Mesodermal cell (in vitro differentiated cells): ENCODE measurements around the gene ODAPH. TPM values are rescaled to one million over a fixed set of nuclear protein-coding genes. Genes with fewer than 3 reads are reported as not detected.
"Not testable (repeated sequence)": the region's sequence is repeated elsewhere in the genome, so short reads cannot be mapped to it uniquely, and the experiment has no call there.

ENCODE experiments used
- H3K27ac ChIP-seq: 2 replicates; pipeline ENCODE4 v1.7.0; 2013; ENCODE audit warnings: mild to moderate bottlenecking, low read depth, low read length, moderate library complexity; ENCODE audit not compliant: severe bottlenecking
- H3K36me3 ChIP-seq: 2 replicates; pipeline ENCODE4 v1.7.1; 2013; ENCODE audit warnings: mild to moderate bottlenecking, low read length, moderate library complexity; ENCODE audit not compliant: control insufficient read depth, insufficient read depth
- H3K4me1 ChIP-seq: one replicate; pipeline ENCODE4 v1.7.1; 2013; ENCODE audit warnings: mild to moderate bottlenecking, low read length; ENCODE audit not compliant: insufficient read depth, control insufficient read depth, poor library complexity, severe bottlenecking
- H3K4me3 ChIP-seq: 2 replicates; pipeline ENCODE4 v1.7.0; 2013; ENCODE audit warnings: low read length, control low read depth, mild to moderate bottlenecking; ENCODE audit not compliant: insufficient read depth, poor library complexity, severe bottlenecking; ENCODE audit errors: extremely low read depth
- H3K9me3 ChIP-seq: 2 replicates; pipeline ENCODE4 v1.7.1; 2013; ENCODE audit warnings: mild to moderate bottlenecking, low read length, moderate library complexity; ENCODE audit not compliant: control insufficient read depth
- WGBS, 2 experiments: methylation state at CpG; one replicate each; pipeline ENCODE4 v1.1.5; 2013; ENCODE audit warnings: missing lambda C conversion rate in 2 of 2; ENCODE audit not compliant: insufficient coverage in 2 of 2; 5-methylcytosine and 5-hydroxymethylcytosine counted together
- polyA plus RNA-seq, 2 experiments: library from polyadenylated mRNA; stranded (reverse); fragments of 50-300 nt; gene quantifications; one replicate each; pipeline ENCODE4 v1.2.3, GENCODE V29; 2013

ODAPH gene, protein sequence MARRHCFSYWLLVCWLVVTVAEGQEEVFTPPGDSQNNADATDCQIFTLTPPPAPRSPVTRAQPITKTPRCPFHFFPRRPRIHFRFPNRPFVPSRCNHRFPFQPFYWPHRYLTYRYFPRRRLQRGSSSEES
- not detected for polyA plus RNA-seq (2013, experiment 1 of 2)
- polyA plus RNA-seq (2013, experiment 2 of 2): not detected

DNA sequence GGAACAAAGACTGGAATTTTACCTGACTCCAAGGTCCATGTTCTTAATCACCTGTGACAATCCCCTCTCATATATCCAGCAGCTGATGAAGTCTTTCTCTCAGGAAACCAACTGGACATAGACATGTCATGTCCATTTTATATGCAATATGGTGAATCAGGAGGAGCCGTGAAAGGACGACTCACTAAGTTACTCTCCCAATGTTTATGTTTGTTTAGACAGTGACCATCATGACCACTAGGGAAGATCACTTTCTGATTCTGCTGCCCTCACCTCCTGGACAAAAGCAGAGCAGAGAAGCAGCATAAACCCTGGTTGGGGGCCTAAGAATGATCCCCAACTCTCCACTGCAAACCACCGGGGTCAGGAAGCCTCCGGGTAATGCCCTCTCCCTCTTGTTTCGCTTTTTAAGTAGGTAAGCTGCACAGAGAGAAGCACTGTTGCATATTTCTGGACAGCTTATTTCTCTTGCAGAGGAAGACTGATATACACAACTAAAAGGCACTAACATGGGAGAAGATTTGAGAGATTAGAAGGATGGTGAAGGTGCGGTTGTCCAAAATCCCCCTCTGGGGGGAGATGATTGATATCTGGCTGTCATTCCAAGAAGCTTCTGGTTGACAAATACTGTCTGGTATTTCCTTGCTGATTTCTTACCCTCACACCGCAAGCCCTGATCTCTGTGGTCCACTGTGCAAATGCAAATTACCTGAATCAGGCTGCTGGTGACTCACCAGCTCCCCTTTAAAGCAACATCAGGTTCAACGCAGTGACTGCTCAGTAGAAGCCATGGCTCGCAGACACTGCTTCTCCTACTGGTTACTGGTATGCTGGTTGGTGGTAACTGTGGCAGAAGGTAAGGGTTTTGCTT, at the start of gene ODAPH:
ODAPH (plus strand) TSS at position 773 of the 871 bp plus-strand sequence; CDS start at position 790, 17 bp downstream.
- WGBS, 2 experiments: 53 to 74% methylated on average over 3 to 6 of the region's 9 CpGs

DNA sequence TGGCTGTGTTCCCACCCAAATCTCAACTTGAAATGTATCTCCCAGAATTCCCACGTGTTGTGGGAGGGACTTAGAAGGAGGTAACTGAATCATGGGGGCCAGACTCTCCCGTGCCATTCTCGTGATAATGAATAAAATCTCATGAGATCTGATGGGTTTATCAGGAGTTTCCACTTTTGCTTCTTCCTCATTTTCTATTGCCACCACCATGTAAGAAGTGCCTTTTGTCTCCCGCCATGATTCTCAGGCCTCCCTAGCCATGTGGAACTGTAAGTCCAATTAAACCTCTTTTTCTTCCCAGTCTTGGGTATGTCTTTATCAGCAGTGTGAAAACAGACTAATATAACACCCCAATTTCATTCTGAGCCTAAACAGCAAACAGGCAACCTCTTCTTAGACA, 46.3 kb upstream of the ODAPH start:
- not testable (repeated sequence) for H3K4me3 ChIP-seq, H3K9me3 ChIP-seq, H3K27ac ChIP-seq
- H3K4me1 ChIP-seq: peaks cover 18% of the 10 kb centered on the region
- H3K36me3 ChIP-seq: peaks cover 15% of the 10 kb centered on the region
- WGBS, 2 experiments: 94% methylated on average over 3 of the region's 4 CpGs; no CpG with 5 or more reads in 1 of the 2 experiments

More for the DNA sequence above, at the start of gene ODAPH:
- Histone ChIP-seq H3K4me3 (no peak within 1 kb of the TSS), H3K27ac (peak within 1 kb of the TSS; percentile 58), H3K9me3 (no peaks in the 10 kb centered on the region), H3K36me3 (no peaks in the 10 kb centered on the region), H3K4me1 (peaks cover 15% of the 10 kb centered on the region)

DNA sequence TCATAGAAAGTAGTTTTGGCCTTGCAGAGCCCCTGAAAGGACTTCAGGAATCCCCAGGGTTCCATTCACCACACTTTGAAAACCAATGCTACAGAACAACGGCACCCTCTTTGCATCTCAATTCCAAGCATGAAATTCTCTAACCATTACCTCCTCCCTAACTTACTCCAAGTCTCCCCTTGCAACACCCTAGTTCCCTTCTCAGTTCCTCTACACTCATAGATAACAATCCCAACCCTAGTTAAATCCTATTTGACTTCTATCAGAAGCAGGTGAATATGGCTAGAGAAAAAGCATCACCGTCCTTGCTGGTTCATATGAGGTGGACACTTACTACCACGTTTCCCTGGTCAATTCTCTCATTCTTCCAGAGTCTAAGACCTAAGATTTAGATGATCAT, 44.0 kb upstream of the ODAPH start:
- H3K9me3 ChIP-seq: no peaks in the 10 kb centered on the region
- H3K4me1 ChIP-seq: peaks cover 18% of the 10 kb centered on the region
- peaks cover 8% of the 10 kb centered on the region for H3K36me3 ChIP-seq
- H3K27ac ChIP-seq: peak overlapping the region; percentile 93
- peak overlapping the region; percentile 73 for H3K4me3 ChIP-seq
- WGBS, 2 experiments: 19 to 43% methylated on average over 3 of the region's 3 CpGs

DNA sequence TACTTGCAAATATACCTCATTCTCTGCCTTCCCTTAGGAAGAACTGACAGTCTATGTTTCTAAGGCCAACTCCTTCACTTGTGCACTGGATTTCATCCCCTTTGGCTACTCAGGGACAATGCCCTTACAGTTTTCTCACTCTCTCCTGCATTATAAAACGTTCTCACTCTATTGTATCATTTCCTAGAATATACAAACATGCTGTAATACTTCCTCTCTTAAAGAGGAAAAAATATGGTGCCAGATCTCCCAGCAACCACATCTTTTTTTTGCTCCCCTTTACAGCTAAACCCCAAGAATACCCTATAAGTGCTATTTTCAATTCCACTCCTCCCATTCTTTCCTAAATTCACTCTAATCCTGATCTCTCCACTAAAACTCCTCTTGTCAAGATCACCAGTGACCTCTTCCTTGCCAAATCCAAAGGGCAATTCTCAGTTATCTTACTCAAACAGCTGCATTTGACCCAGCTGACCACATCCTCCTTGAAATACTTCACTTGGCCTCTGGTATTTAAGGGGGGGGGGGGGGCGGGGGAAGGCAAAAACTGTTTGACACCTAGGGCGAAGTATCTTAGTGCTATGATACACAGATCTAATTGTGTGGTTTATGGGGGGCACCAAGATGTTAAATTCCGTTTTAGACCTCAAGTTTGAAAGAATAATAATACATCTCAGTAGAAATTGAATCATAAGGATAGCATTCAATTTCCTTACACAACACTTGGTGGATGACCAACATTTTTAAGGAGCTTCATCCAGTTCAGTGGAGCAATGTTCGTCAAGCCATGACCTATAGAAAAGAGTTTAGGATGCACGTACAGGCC, 43.3 kb upstream of the ODAPH start:
- 29% methylated on average over 3 of the region's 6 CpGs; no CpG with 5 or more reads in 1 of the 2 experiments for WGBS, 2 experiments
- Histone ChIP-seq H3K4me1 (peaks cover 18% of the 10 kb centered on the region), H3K9me3 (no peaks in the 10 kb centered on the region), H3K4me3 (peak overlapping the region; percentile 73), H3K36me3 (peaks cover 14% of the 10 kb centered on the region), H3K27ac (peak overlapping the region; percentile 93)

DNA sequence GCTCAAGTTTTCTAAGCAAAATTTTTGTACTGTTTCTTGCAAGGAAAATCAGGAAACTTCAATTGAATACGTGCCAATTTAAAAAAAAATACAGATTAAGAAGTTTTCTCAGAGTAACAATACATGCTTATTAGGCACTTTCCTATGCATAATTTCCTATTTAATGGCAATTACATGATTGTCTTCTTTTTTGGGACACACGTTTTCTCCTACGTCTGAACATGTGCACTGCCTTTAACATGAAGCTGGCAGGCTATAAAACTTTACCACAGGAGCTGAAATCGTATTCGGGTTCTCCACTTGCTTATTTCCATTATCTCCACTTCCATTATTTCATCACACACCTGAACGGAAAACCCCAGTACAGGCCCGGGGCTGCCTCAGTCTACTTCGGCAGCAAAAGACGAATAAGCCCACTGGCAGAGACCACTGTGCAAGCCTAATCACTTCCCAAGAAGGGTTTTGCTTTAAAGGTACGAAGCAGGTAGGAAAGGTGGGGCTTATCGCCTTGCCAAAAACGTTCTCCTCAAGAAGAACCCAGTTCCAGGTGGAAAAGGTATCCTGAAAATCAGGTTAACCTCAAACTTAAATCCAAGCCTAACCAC, 42.2 kb upstream of the ODAPH start:
- Histone ChIP-seq H3K4me1 (peaks cover 18% of the 10 kb centered on the region), H3K36me3 (peaks cover 17% of the 10 kb centered on the region), H3K4me3 (peak overlapping the region; percentile 73), H3K27ac (peak overlapping the region; percentile 93), H3K9me3 (no peaks in the 10 kb centered on the region)
- WGBS, 2 experiments: 3 to 9% methylated on average over 9 of the region's 12 CpGs

DNA sequence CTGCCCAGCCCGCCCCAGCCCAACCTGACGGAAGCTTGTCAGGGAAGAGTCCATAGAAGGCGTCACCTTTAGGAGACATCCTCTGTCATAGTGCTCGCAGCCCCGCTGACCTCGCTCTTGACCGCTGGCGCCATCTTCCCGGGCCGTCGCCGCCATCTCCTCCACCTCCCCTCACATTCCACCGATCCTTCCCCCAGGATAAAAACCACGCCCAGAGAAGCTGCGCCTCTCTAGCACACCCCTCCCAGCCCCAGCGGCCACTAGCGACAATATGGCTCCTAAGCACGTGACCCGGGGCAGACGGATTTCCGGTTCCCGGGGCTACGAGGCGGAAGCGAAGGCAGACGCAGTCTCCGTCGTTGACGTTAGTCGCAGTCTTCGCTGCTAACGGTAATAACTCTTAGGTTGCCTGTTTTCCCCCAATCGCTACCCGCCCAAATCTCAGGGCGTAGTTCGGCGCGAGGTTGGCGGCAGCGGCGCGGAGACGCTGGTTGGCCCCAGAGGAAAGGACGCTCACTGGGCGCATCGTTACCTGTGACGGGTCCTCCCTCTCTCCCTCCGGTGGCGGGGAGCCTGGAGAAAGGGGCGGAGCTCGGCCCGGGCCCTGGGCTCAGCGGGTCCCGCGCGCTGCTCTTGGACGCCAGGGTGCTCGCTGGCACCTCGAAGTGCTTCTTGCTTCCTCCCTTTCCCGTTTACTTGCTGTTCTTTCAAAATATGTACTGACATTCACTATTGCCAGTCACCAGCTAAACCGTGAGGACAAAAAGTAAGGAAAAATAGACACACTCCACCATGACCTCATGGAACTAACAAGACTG, 41.5 kb upstream of the ODAPH start, which contains the start of the genes RCHY1 and THAP6:
RCHY1 (minus strand) TSS at position 273 of the 818 bp plus-strand sequence; CDS start at position 156, 117 bp downstream.
THAP6 (plus strand) TSS at position 343 of the 818 bp plus-strand sequence. CDS start 980 bp downstream, outside the sequence.
- H3K4me3 ChIP-seq: peak within 1 kb of the TSS; percentile 73
- H3K4me1 ChIP-seq: peaks cover 18% of the 10 kb centered on the region
- 0% methylated on average over 35 to 54 of the region's 61 CpGs for WGBS, 2 experiments
- peaks cover 18% of the 10 kb centered on the region for H3K36me3 ChIP-seq
- H3K27ac ChIP-seq: peak within 1 kb of the TSS; percentile 93
- H3K9me3 ChIP-seq: no peaks in the 10 kb centered on the region

DNA sequence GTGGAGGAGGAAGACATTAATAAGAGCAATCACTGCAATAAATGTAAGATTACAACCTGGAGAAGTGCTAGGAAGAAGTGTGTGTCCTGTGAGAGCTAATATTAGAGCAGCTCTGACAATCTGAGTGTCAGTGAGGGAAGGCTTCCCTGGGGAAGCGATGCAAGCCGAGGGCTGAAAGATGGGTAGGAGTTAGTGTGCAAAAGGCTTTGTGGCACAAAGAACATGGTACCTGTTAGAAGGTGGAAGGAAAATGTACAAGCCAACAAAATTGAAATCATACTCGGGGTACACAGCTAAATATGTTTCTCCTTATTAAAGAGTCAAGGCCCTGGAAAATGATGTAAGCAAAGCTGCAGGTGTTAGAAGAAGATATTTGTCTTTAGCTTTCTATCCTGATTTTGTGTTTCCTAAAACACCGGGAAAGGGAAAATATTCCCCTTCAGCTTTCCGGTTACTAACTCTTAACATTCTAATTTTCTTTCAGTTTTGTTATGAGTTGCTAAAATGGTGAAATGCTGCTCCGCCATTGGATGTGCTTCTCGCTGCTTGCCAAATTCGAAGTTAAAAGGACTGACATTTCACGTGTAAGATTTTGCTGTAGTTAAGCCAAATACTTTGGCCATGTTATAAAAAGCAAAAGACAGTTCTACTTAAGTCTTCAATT, 40.8 kb upstream of the ODAPH start:
- H3K9me3 ChIP-seq: no peaks in the 10 kb centered on the region
- peak overlapping the region; percentile 73 for H3K4me3 ChIP-seq
- 78 to 79% methylated on average over 5 to 6 of the region's 9 CpGs for WGBS, 2 experiments
- peaks cover 18% of the 10 kb centered on the region for H3K4me1 ChIP-seq
- peaks cover 18% of the 10 kb centered on the region for H3K36me3 ChIP-seq
- H3K27ac ChIP-seq: peak overlapping the region; percentile 93

DNA sequence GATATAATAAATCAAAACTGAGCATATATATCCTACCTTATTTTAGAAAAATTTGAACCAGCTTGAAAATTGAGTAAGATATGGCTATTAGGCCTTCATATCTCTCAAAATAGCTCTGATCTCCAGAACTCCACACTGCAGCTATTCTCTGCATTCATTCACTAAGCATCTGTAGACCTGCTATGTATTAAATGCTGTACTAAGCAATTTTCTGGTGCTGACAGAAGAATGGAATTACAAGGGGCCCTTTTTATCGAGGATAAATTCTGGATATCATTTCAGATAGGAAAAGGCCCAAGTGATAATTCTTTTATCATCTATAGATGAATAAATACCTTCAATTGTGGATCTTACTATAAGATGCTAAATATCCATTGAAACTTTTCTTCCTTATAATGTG, 39.7 kb upstream of the ODAPH start:
- WGBS, 2 experiments: no CpG with 5 or more reads among the region's 1 CpG
- peaks cover 18% of the 10 kb centered on the region for H3K4me1 ChIP-seq
- no peaks in the 10 kb centered on the region for H3K9me3 ChIP-seq
- peaks cover 18% of the 10 kb centered on the region for H3K36me3 ChIP-seq
- H3K4me3 ChIP-seq: no peak overlapping the region
- no peak overlapping the region for H3K27ac ChIP-seq

DNA sequence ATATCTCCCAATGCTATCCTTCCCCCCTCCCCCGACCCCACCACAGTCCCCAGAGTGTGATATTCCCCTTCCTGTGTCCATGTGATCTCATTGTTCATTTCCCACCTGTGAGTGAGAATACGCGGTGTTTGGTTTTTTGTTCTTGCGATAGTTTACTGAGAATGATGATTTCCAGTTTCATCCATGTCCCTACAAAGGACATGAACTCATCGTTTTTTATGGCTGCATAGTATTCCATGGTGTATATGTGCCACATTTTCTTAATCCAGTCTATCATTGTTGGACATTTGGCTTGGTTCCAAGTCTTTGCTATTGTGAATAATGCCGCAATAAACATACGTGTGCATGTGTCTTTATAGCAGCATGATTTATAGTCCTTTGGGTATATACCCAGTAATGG, 36.4 kb upstream of the ODAPH start:
- not testable (repeated sequence) for H3K4me1 ChIP-seq, H3K9me3 ChIP-seq, H3K27ac ChIP-seq, H3K4me3 ChIP-seq
- peaks cover 24% of the 10 kb centered on the region for H3K36me3 ChIP-seq
- whole genome bisulfite sequencing, 2 experiments: no CpG with 5 or more reads among the region's 7 CpGs
